HUES48 (cell line): ENCODE data around the gene SERINC2.

Source experiments
- H3K27ac ChIP-seq: one replicate; pipeline ENCODE4 v1.7.0; 2013; ENCODE audit warnings: low read depth, low read length, inconsistent platforms
- H3K27me3 ChIP-seq: 2 replicates; pipeline ENCODE4 v1.6.1; 2013; ENCODE audit warnings: mild to moderate bottlenecking, low read length; ENCODE audit not compliant: control insufficient read depth, insufficient read depth
- H3K36me3 ChIP-seq: 2 replicates; pipeline ENCODE4 v1.6.1; 2013; ENCODE audit warnings: low read length; ENCODE audit not compliant: control insufficient read depth, insufficient read depth
- H3K4me1 ChIP-seq: 2 replicates; pipeline ENCODE4 v1.6.1; 2013; ENCODE audit warnings: mild to moderate bottlenecking, low read length; ENCODE audit not compliant: control insufficient read depth, insufficient read depth
- H3K4me3 ChIP-seq: 2 replicates; pipeline ENCODE4 v1.5.1; 2013; ENCODE audit warnings: mild to moderate bottlenecking, low read depth, low read length
- H3K9ac ChIP-seq: 2 replicates; pipeline ENCODE4 v1.6.1; 2013; ENCODE audit warnings: mild to moderate bottlenecking, low read depth, low read length, moderate library complexity
- H3K9me3 ChIP-seq: 2 replicates; pipeline ENCODE4 v1.6.1; 2013; ENCODE audit warnings: low read length; ENCODE audit not compliant: control insufficient read depth, insufficient read depth

Gene SERINC2

DNA sequence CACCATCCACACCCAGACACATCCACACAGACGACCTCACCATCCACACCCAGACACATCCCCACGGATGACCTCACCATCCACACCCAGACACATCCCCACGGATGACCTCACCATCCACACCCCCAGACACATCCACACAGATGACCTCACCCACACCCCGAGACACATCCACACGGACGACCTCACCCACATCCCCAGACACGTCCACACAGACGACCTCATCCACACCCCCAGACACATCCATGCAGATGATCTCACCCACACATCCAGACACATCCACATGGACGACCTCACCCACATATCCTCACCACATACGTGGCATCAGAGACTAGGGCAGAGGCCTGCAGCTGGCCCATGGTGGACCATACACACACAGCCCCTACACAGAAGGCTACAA, 25.4 kb upstream of the SERINC2 start:
- H3K27ac ChIP-seq = no peak overlapping the region
- no peaks in the 10 kb centered on the region for H3K9me3 ChIP-seq
- H3K4me3 ChIP-seq = no peak overlapping the region
- no peaks in the 10 kb centered on the region for H3K27me3 ChIP-seq
- no peaks in the 10 kb centered on the region for H3K36me3 ChIP-seq
- H3K4me1 ChIP-seq = no peaks in the 10 kb centered on the region
- no peak overlapping the region for H3K9ac ChIP-seq

DNA sequence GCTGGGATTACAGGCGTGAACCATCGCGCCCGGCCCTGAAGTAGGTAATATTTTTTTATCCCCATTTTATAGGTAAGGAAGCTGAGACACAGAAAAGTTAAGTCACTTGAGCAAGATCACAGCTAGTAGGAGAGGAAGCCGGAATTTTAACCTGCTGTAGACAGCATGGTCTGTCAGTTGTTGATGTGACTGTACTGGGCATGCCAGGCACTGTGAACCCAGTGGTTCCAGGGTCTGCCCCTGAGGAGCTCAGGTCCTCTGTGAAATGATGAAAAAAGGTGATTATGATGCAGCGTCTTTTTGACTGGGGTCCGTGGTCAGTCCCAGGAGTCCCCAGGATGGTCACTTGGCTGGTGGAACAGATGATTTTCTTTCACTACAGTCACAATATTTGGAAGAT, 23.4 kb upstream of the SERINC2 start:
- H3K4me3 ChIP-seq = no peak overlapping the region
- no peaks in the 10 kb centered on the region for H3K9me3 ChIP-seq
- no peak overlapping the region for H3K9ac ChIP-seq
- H3K27me3 ChIP-seq = no peaks in the 10 kb centered on the region
- H3K4me1 ChIP-seq = 0 out of 2 replicates have a peak, but pooled peaks cover 2% of the 10 kb centered on the region
- H3K36me3 ChIP-seq = no peaks in the 10 kb centered on the region
- no peak overlapping the region for H3K27ac ChIP-seq

DNA sequence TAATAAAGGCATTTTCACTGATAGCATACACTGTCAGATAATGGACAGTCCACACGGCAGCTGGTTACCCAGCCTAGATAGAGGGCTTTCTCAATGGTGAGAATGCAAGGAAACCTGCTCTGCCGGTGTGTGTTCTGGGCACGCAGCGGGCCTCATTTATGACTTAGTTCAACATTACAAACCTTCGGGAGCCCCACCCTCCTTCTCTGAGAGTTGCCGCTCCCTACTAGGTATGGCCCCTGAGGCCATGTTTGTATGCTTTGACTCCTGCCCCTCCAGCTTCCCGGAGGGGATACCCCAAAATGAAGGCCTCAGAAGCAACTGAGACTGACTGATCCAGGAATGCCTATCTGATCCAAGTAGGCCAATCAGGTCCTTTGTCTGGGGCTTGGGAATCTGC, 22.9 kb upstream of the SERINC2 start:
- no peaks in the 10 kb centered on the region for H3K27me3 ChIP-seq
- H3K4me3 ChIP-seq = no peak overlapping the region
- no peaks in the 10 kb centered on the region for H3K36me3 ChIP-seq
- H3K27ac ChIP-seq = no peak overlapping the region
- no peaks in the 10 kb centered on the region for H3K9me3 ChIP-seq
- H3K9ac ChIP-seq = no peak overlapping the region
- H3K4me1 ChIP-seq = 0 out of 2 replicates have a peak, but pooled peaks cover 2% of the 10 kb centered on the region

GRCh38 chr1:31393463-31393862, 19.6 kb upstream of the SERINC2 start:
- H3K4me3 ChIP-seq = no peak overlapping the region
- H3K9ac ChIP-seq = no peak overlapping the region
- H3K36me3 ChIP-seq = no peaks in the 10 kb centered on the region

GRCh38 chr1:31394584-31395193, 18.3 kb upstream of the SERINC2 start:
- Histone ChIP-seq H3K9ac (no peak overlapping the region), H3K27me3 (peaks cover 9% of the 10 kb centered on the region; the same call in 1 of the 2 replicates), H3K9me3 (no peaks in the 10 kb centered on the region), H3K4me1 (0 out of 2 replicates have a peak, but pooled peaks cover 2% of the 10 kb centered on the region), H3K27ac (no peak overlapping the region), H3K4me3 (peak overlapping the region; percentile 55), H3K36me3 (no peaks in the 10 kb centered on the region)

More at GRCh38 chr1:31393463-31393862, 19.6 kb upstream of the SERINC2 start:
- no peak overlapping the region for H3K27ac ChIP-seq
- no peaks in the 10 kb centered on the region for H3K9me3 ChIP-seq
- H3K4me1 ChIP-seq = 0 out of 2 replicates have a peak, but pooled peaks cover 2% of the 10 kb centered on the region
- peaks cover 9% of the 10 kb centered on the region; the same call in 1 of the 2 replicates for H3K27me3 ChIP-seq

DNA sequence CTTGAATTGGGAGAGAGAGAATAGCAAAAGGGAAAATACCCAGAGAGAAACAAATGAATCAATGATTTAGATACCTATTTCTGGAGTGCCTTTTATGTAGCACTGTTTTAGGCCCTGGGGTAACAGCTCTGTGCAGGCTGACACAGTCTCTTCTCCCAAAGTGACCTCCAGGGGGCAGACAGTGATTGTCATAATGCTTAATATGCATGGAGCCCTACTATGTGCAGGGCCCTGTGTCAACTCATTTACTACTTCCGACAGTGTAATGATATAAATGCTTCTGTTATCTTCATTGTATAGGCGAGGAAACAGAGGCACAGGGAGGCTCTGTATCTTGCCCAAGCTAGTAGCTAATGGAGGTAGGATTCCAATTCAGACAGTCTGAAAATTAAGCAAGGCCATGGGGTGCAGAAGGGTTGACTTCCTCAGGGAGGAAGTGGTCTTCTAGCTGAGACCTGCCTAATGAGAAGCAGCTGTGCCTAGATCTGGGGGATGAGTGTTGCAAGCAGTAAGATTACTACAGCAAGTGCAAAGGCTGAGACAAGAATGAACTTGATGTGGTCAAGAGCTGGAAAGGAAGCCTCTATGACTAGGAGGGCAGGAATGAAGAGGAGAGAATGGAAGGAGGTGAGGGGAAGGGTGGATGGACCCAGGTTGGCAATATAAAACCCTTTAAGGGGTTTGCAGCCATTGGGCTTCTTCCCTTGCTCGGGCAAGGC, 16.2 kb upstream of the SERINC2 start:
- H3K4me1 ChIP-seq = 0 out of 2 replicates have a peak, but pooled peaks cover 2% of the 10 kb centered on the region
- H3K27me3 ChIP-seq = peaks cover 9% of the 10 kb centered on the region; the same call in 1 of the 2 replicates
- no peaks in the 10 kb centered on the region for H3K36me3 ChIP-seq
- H3K4me3 ChIP-seq = no peak overlapping the region
- no peaks in the 10 kb centered on the region for H3K9me3 ChIP-seq
- no peak overlapping the region for H3K9ac ChIP-seq
- H3K27ac ChIP-seq = no peak overlapping the region

DNA sequence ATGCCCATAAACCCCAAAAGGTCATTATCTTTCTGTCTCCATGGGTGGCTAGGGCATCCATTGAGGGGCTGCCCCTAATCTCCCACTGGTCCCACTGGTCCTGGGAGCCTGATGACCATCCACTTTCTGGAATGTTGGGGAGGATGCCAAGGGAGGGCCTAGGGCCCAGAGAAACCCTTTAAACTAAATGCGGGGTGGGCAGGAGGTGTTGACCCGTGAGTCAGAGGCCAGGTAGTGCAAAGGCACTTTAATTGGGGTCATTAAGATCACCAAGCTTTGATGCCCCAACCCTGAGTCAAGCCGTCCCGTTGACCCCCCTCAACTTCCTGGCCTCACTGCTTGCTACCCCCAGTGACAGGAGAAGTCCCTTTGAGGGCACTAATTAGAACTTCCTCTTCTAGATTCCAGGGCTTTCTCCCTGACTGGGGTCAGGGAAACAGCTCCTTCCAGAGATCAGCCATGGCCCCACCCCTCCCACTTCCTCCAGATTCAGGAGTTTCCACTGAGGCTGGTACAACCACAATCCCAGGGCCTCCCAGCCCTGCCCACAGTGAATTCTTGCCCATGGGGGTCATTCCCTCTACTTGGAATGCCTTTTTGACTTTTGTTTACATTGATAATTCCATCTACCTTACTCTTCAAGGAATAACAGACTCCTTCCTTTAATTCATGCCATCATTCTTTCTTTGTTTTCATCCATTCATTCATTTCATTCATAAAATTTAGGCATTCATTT, 15.5 kb upstream of the SERINC2 start:
- Histone ChIP-seq H3K4me3 (no peak overlapping the region), H3K27ac (no peak overlapping the region), H3K4me1 (0 out of 2 replicates have a peak, but pooled peaks cover 2% of the 10 kb centered on the region), H3K27me3 (peaks cover 9% of the 10 kb centered on the region; the same call in 1 of the 2 replicates), H3K9me3 (no peaks in the 10 kb centered on the region), H3K36me3 (no peaks in the 10 kb centered on the region), H3K9ac (no peak overlapping the region)

- Histone ChIP-seq H3K36me3 (no peaks in the 10 kb centered on the region), H3K27ac (no peak overlapping the region), H3K4me1 (0 out of 2 replicates have a peak, but pooled peaks cover 2% of the 10 kb centered on the region), H3K9me3 (no peaks in the 10 kb centered on the region), H3K4me3 (no peak overlapping the region), H3K27me3 (peaks cover 9% of the 10 kb centered on the region; the same call in 1 of the 2 replicates), H3K9ac (no peak overlapping the region)
Measured at GRCh38 chr1:31398246-31398645, 14.8 kb upstream of the SERINC2 start.

DNA sequence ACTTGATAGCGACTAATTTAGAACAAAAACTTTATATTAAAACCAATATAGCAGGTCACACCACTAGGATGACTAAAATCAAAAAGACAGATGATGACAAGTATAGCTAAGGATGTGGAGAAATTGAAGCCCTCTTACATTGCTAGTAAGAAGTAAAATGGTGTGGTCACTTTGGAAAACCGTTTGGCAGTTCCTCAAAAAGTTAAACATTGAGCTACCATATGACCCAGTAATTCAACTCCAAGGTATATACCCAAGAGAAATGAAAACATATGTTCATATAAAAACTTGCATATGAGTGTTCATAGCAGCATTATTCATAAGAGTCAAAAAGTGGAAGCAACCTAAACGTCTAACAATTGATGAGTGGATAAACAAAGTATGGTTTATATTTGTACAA, 13.0 kb upstream of the SERINC2 start:
- H3K36me3 ChIP-seq = no peaks in the 10 kb centered on the region
- H3K27me3 ChIP-seq = peaks cover 9% of the 10 kb centered on the region; the same call in 1 of the 2 replicates
- H3K9me3 ChIP-seq = no peaks in the 10 kb centered on the region
- H3K4me3 ChIP-seq = no peak overlapping the region
- H3K4me1 ChIP-seq = no peaks in the 10 kb centered on the region
- no peak overlapping the region for H3K27ac ChIP-seq
- no peak overlapping the region for H3K9ac ChIP-seq

DNA sequence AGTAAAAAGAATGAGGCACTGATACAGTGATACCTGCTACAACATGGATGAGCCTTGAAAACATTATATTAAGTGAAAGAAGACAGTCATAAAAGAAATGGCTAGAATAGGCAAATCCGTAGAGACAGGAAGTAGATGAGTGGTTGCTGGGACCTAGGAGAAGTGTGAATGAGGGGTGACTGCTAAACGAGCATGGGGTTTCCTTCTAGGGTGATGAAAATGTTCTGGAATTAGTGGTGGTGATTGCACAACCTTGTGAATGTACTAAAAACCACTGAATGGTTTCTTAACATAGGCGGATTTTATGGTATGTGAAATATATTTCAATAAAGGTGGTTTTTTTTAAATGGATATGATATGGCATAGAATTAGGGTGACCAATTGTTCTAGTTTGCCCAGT, 12.6 kb upstream of the SERINC2 start:
- peaks cover 8% of the 10 kb centered on the region; the same call in 1 of the 2 replicates for H3K27me3 ChIP-seq
- no peaks in the 10 kb centered on the region for H3K9me3 ChIP-seq
- no peak overlapping the region for H3K9ac ChIP-seq
- no peaks in the 10 kb centered on the region for H3K4me1 ChIP-seq
- no peak overlapping the region for H3K27ac ChIP-seq
- no peaks in the 10 kb centered on the region for H3K36me3 ChIP-seq
- H3K4me3 ChIP-seq = no peak overlapping the region
